Liver (tissue), 9 donors: ENCODE results near the gene LCN10. TPM values are rescaled to one million over a fixed set of nuclear protein-coding genes. Genes with fewer than 3 reads are reported as not detected.

Experiments used
- DNase-seq: peaks from one replicate; pipeline ENCODE4 v3.0.0-alpha.2; 2017; ENCODE audit warnings: low spot score
- H3K27ac ChIP-seq, 2 donors: one replicate each; pipeline ENCODE4 v1.7.0; 2013; ENCODE audit warnings: inconsistent platforms in 2 of 2, low read length in 2 of 2, control low read depth in 1 of 2, low read depth in 1 of 2, mild to moderate bottlenecking in 1 of 2
- H3K27me3 ChIP-seq, 4 donors: one replicate each; pipeline versions ENCODE4 v1.6.1 to v1.7.0; 2013; ENCODE audit warnings: low read length in 3 of 4, inconsistent platforms in 1 of 4, mild to moderate bottlenecking in 1 of 4, moderate library complexity in 1 of 4; ENCODE audit not compliant: control insufficient read depth in 4 of 4, insufficient read depth in 4 of 4
- H3K36me3 ChIP-seq, 4 donors: one replicate each; pipeline versions ENCODE4 v1.6.1 to v1.7.0; 2013; ENCODE audit warnings: low read length in 3 of 4, mild to moderate bottlenecking in 3 of 4, low read depth in 1 of 4, moderate library complexity in 1 of 4; ENCODE audit not compliant: control insufficient read depth in 4 of 4, insufficient read depth in 3 of 4
- H3K4me1 ChIP-seq, 4 donors: one replicate each; pipeline versions ENCODE4 v1.6.1 to v1.7.0; 2013; ENCODE audit warnings: low read length in 3 of 4, mild to moderate bottlenecking in 3 of 4, moderate library complexity in 1 of 4; ENCODE audit not compliant: control insufficient read depth in 4 of 4, insufficient read depth in 4 of 4
- H3K4me3 ChIP-seq, 3 donors: one replicate each; pipeline versions ENCODE4 v1.6.1 to v1.7.0; 2013; ENCODE audit warnings: low read length in 3 of 3, control low read depth in 1 of 3, low read depth in 1 of 3, mild to moderate bottlenecking in 1 of 3
- H3K9ac ChIP-seq, 2 donors: one replicate each; pipeline ENCODE4 v1.7.0; 2013; ENCODE audit warnings: low read length in 2 of 2, mild to moderate bottlenecking in 2 of 2, moderate library complexity in 2 of 2, control low read depth in 1 of 2, low read depth in 1 of 2
- H3K9me3 ChIP-seq, 4 donors: one replicate each; pipeline versions ENCODE4 v1.6.1 to v1.7.0; 2013; ENCODE audit warnings: low read length in 3 of 4; ENCODE audit not compliant: control insufficient read depth in 4 of 4
- ATF3 ChIP-seq: IDR thresholded peaks from 2 replicates; pipeline ENCODE4 v1.6.1; 2016; ENCODE audit warnings: antibody characterized with exemption
- CTCF ChIP-seq: fragments of 150-350 bp; IDR thresholded peaks from 2 replicates; pipeline ENCODE4 v1.5.1; 2017; ENCODE audit warnings: improper control_type of control experiment, low read depth, low read length; ENCODE audit not compliant: missing input control
- EGR1 ChIP-seq, 2 donors: IDR thresholded peaks; 2 replicates each; pipeline ENCODE4 v1.6.1; 2016 to 2018; ENCODE audit warnings: antibody characterized with exemption in 2 of 2, low read depth in 2 of 2
- FOXA1 ChIP-seq: IDR thresholded peaks from 2 replicates; pipeline ENCODE4 v1.6.1; 2016; ENCODE audit warnings: antibody characterized with exemption
- FOXA2 ChIP-seq: IDR thresholded peaks from 2 replicates; pipeline ENCODE4 v1.6.1; 2016; ENCODE audit warnings: antibody characterized with exemption
- GABPA ChIP-seq, 2 donors: IDR thresholded peaks in 1 of 2; conservative IDR thresholded peaks in 1 of 2; 2 replicates each; pipeline ENCODE4 v1.6.1; 2016; ENCODE audit warnings: antibody characterized with exemption in 2 of 2, mild to moderate bottlenecking in 1 of 2, moderate library complexity in 1 of 2
- HNF4A ChIP-seq, 2 donors: conservative IDR thresholded peaks; 2 replicates each; pipeline ENCODE4 v1.6.1; 2016; ENCODE audit warnings: antibody characterized with exemption in 2 of 2, mild to moderate bottlenecking in 2 of 2
- HNF4G ChIP-seq: IDR thresholded peaks from 2 replicates; pipeline ENCODE4 v1.6.1; 2016; ENCODE audit warnings: antibody characterized with exemption
- JUND ChIP-seq, 2 donors: IDR thresholded peaks; 2 replicates each; pipeline ENCODE4 v1.6.1; 2016; ENCODE audit warnings: antibody characterized with exemption in 2 of 2
- MAX ChIP-seq: IDR thresholded peaks from 2 replicates; pipeline ENCODE4 v1.6.1; 2016; ENCODE audit warnings: antibody characterized with exemption
- NR2F2 ChIP-seq: IDR thresholded peaks from 2 replicates; pipeline ENCODE4 v1.6.1; 2016; ENCODE audit warnings: antibody characterized with exemption
- RAD21 ChIP-seq, 2 donors: IDR thresholded peaks; 2 replicates each; pipeline ENCODE4 v1.6.1; 2016; ENCODE audit warnings: antibody characterized with exemption in 2 of 2, mild to moderate bottlenecking in 2 of 2
- REST ChIP-seq: IDR thresholded peaks from 2 replicates; pipeline ENCODE4 v1.6.1; 2016; ENCODE audit warnings: antibody characterized with exemption, mild to moderate bottlenecking
- RXRA ChIP-seq, 2 donors: IDR thresholded peaks; 2 replicates each; pipeline ENCODE4 v1.6.1; 2017 to 2018; ENCODE audit warnings: antibody characterized with exemption in 2 of 2, mild to moderate bottlenecking in 1 of 2
- SP1 ChIP-seq: IDR thresholded peaks from 2 replicates; pipeline ENCODE4 v1.6.1; 2018; ENCODE audit warnings: antibody characterized with exemption, mild to moderate bottlenecking
- TAF1 ChIP-seq: conservative IDR thresholded peaks from 2 replicates; pipeline ENCODE4 v1.6.1; 2016; ENCODE audit warnings: antibody characterized with exemption, mild to moderate bottlenecking
- YY1 ChIP-seq: IDR thresholded peaks from 2 replicates; pipeline ENCODE4 v1.6.1; 2016; ENCODE audit warnings: antibody characterized with exemption, mild to moderate bottlenecking
- ZBTB33 ChIP-seq: IDR thresholded peaks from 2 replicates; pipeline ENCODE4 v1.6.1; 2016; ENCODE audit warnings: antibody characterized with exemption
- WGBS: extraction: QIAGEN DNeasy Blood & Tissue Kit; methylation state at CpG from one replicate; pipeline ENCODE4 v1.1.7; 2013; 5-methylcytosine and 5-hydroxymethylcytosine counted together
- polyA plus RNA-seq, 2 donors: library from polyadenylated mRNA; stranded (reverse) in 1 of 2; unstranded in 1 of 2; fragments of 200-250 nt in 1 of 2; fragments of >200 nt in 1 of 2; fragmentation: Nextera tagmentation in 1 of 2; extraction: Ambion mirVana in 1 of 2; gene quantifications; one replicate each; pipeline versions ENCODE4 v1.2.1 to v1.2.3, GENCODE V29; 2013 to 2015
- total RNA-seq, 2 donors: library from RNA; depleted of rRNA; stranded (reverse); fragments of >200 nt; gene quantifications; one replicate each; pipeline ENCODE4 v1.2.3, GENCODE V29; 2014
- donor health status: healthy.
- donor health status: healthy.
- donor health status: healthy.
- donor health status: healthy.
- donor health status: healthy.

Gene LCN10
- total and polyA plus RNA-seq, 4 donors, result 0.08 to 0.14 (median 0.11) TPM

- TF ChIP-seq GABPA (IDR thresholded peaks at IDR 0.05 in 1 of 2, conservative IDR thresholded peaks at IDR 0.05 in 1 of 2) (no peak), FOXA2 (no peak), RAD21 (IDR thresholded peaks at IDR 0.05) (no peak), HNF4A (conservative IDR thresholded peaks at IDR 0.05) (no peak), JUND (IDR thresholded peaks at IDR 0.05) (no peak), TAF1 (no peak), SP1 (no peak), FOXA1 (no peak), NR2F2 (no peak)
These were observed 39.7 kb upstream of the LCN10 start (continued) for GRCh38 chr9:136782452-136782851.

GRCh38 chr9:136779808-136780207 is 37.1 kb upstream of the LCN10 start:
- no peak for DNase-seq
- WGBS, result 93% methylated on average over 5 of the region's 5 CpGs

GRCh38 chr9:136777359-136777758 is 34.6 kb upstream of the LCN10 start:
- Histone ChIP-seq H3K4me1 (peaks cover 0 to 2% (median 0%) of the 10 kb centered on the region in 4 donors), H3K9ac (no peak overlapping the region), H3K9me3 (peaks cover 4 to 8% (median 5%) of the 10 kb centered on the region in 4 donors), H3K36me3 (no peaks in the 10 kb centered on the region), H3K4me3 (no peak overlapping the region), H3K27ac (no peak overlapping the region), H3K27me3 (no peaks in the 10 kb centered on the region)
- TF ChIP-seq YY1 (no peak), SP1 (no peak), FOXA1 (no peak), FOXA2 (no peak), REST (no peak), HNF4G (no peak), RAD21 (IDR thresholded peaks at IDR 0.05) (no peak), TAF1 (no peak), RXRA (IDR thresholded peaks at IDR 0.05) (no peak), EGR1 (IDR thresholded peaks at IDR 0.05; ENCODE audit: low read depth in 2 of 2) (no peak), JUND (IDR thresholded peaks at IDR 0.05) (no peak), HNF4A (conservative IDR thresholded peaks at IDR 0.05) (no peak), ZBTB33 (no peak), NR2F2 (no peak), CTCF (no peak), GABPA (IDR thresholded peaks at IDR 0.05 in 1 of 2, conservative IDR thresholded peaks at IDR 0.05 in 1 of 2) (no peak), MAX (no peak), ATF3 (no peak)
- no peak for DNase-seq
- 59% methylated on average over 14 of the region's 14 CpGs for WGBS

More at GRCh38 chr9:136779808-136780207, 37.1 kb upstream of the LCN10 start:
- H3K9ac ChIP-seq, result no peak overlapping the region
- H3K4me1 ChIP-seq, result peaks cover 0 to 2% (median 0%) of the 10 kb centered on the region in 4 donors
- TF ChIP-seq ATF3, result no peak
- no peak for TF ChIP-seq RAD21 (IDR thresholded peaks at IDR 0.05)
- TF ChIP-seq FOXA2, result no peak
- no peak for TF ChIP-seq JUND (IDR thresholded peaks at IDR 0.05)
- no peak for TF ChIP-seq RXRA (IDR thresholded peaks at IDR 0.05)
- no peaks in the 10 kb centered on the region for H3K27me3 ChIP-seq
- no peaks in the 10 kb centered on the region for H3K9me3 ChIP-seq
- no peaks in the 10 kb centered on the region for H3K36me3 ChIP-seq
- H3K27ac ChIP-seq, result no peak overlapping the region
- H3K4me3 ChIP-seq, result no peak overlapping the region
